Activated CD4-positive, alpha-beta T cell treated with anti-CD3 and anti-CD28 coated beads, Interleukin-2, amount 10 ng/mL, durations not matched to agents 7 days and 5 days (primary cell): ENCODE measurements around the gene C4orf51. TPM values are rescaled to one million over a fixed set of nuclear protein-coding genes. Genes with fewer than 3 reads are reported as not detected.
"Not testable (repeated sequence)": the region's sequence is repeated elsewhere in the genome, so short reads cannot be mapped to it uniquely, and the experiment has no call there.

Experiments
- CTCF ChIA-PET: fragments of 350-600 bp; sonication (Branson Sonifier 250); formaldehyde crosslinking; loops from one replicate; lab custom pipeline; 2021; ENCODE audit warnings: antibody characterized with exemption; lab: Charles Lee
- POLR2A ChIA-PET: fragments of 350-600 bp; sonication (Branson Sonifier 250); formaldehyde crosslinking; loops from one replicate; lab custom pipeline; 2021; ENCODE audit warnings: antibody characterized with exemption; lab: Charles Lee
- DNase-seq: peaks from one replicate; pipeline ENCODE4 v3.0.0-alpha.2; 2020
- H3K27ac Mint-ChIP-seq: one replicate; pipeline ENCODE4 v1.8.0; 2021; ENCODE audit warnings: mild to moderate bottlenecking, moderate library complexity, mixed read lengths
- H3K27me3 Mint-ChIP-seq: one replicate; pipeline ENCODE4 v1.8.0; 2021; ENCODE audit warnings: mixed read lengths
- H3K36me3 Mint-ChIP-seq: one replicate; pipeline ENCODE4 v1.8.0; 2021; ENCODE audit warnings: low read depth, mixed read lengths
- H3K4me1 Mint-ChIP-seq: one replicate; pipeline ENCODE4 v1.8.0; 2021; ENCODE audit warnings: mixed read lengths
- H3K4me3 Mint-ChIP-seq: one replicate; pipeline ENCODE4 v1.8.0; 2021; ENCODE audit warnings: mild to moderate bottlenecking, moderate library complexity, mixed read lengths
- H3K9me3 Mint-ChIP-seq: one replicate; pipeline ENCODE4 v1.8.0; 2021; ENCODE audit warnings: mixed read lengths
- total RNA-seq, 2 experiments: library from RNA; stranded (reverse); gene quantifications; one replicate each; pipeline ENCODE4 v1.2.3, GENCODE V29; 2021

C4orf51 gene
- total RNA-seq = not detected

DNA sequence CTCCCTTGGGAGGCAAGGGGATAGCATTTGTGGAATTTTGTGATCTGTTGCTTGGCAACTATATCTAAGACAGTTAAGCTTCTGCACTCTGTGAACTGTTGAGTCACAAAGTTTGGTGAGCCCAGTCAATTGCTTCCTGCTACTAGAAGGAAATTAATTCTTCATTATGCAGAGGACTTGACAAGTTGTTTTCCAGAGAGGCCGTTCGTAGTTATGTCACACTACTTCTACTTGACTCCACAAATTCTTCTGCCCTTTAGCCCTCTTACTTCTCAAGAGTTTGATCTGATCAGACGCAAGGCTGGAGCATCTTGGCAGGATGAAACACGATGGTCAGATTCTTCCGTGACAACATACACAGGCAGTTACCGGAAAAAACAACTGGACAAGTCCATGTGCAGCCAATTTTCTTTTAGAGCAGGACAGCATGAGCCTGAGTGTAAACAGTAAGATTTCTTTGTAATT lies at the start of gene C4orf51:
TSS of gene C4orf51 (plus strand) at position 156 of the 465 bp plus-strand sequence. CDS start at position 214, 58 bp downstream.
- H3K4me1 Mint-ChIP-seq = no peaks in the 10 kb centered on the region
- H3K4me3 Mint-ChIP-seq = no peak within 1 kb of the TSS
- peaks cover 8% of the 10 kb centered on the region for H3K27me3 Mint-ChIP-seq
- ChIA-PET CTCF (no interaction called here), POLR2A (no interaction called here)
- no peak for DNase-seq
- H3K36me3 Mint-ChIP-seq = no peaks in the 10 kb centered on the region
- peaks cover 9% of the 10 kb centered on the region for H3K9me3 Mint-ChIP-seq
- H3K27ac Mint-ChIP-seq = no peak within 1 kb of the TSS

DNA sequence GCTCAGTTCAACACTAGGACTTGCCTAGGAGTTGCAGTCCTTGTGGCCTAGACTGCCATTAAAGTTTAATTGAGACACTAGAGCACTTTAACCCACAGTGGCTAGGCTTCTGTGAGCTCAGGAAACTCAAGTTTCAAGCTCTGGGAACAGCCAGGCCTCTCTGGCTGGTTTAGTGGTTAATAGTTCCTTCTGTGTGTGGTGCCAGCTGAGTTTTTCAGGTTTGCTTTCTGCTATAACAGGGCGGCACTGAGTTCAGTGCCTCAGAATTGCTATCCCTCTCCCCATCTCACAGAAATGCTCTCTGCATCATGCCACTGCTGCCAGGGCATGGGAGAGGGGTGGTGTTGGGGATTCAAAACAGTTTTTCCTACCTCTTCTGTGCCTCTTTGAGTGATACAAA lies 44.8 kb upstream of the C4orf51 start:
- Mint-ChIP-seq H3K36me3 (peaks cover 21% of the 10 kb centered on the region), H3K4me3 (no peak overlapping the region), H3K4me1 (peaks cover 3% of the 10 kb centered on the region), H3K27ac (no peak overlapping the region), H3K9me3 (no peaks in the 10 kb centered on the region), H3K27me3 (no peaks in the 10 kb centered on the region)
- ChIA-PET CTCF (interaction anchor here (0.7 to 1.4 kb wide), 3 partner anchors 9 to 402 kb away, joined by 3 to 6 read pairs (median 3); no protein-coding TSS in a partner anchor), POLR2A (no interaction called here)
- no peak for DNase-seq

DNA sequence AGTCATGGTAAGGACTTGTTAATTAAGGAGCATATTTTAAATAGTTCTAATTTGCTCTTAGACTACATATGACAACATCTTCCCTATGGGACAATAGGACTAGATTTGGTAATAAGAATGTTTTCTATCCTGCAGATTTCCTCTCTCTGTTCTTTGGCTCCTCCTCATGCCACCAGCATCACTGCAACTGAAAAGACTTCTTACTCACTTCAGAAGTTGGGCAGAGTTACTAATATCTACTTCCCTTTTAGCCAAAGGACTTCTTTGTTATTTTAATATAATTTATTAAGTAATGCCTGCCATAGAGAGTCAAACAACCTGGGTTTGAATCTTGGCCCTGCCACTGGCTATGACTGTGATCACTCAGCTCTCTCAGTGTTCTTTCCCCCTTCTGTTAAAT lies 44.3 kb upstream of the C4orf51 start:
- no peak for DNase-seq
- Mint-ChIP-seq H3K4me1 (peaks cover 3% of the 10 kb centered on the region), H3K9me3 (no peaks in the 10 kb centered on the region), H3K27me3 (no peaks in the 10 kb centered on the region), H3K27ac (no peak overlapping the region), H3K4me3 (no peak overlapping the region), H3K36me3 (peaks cover 21% of the 10 kb centered on the region)
- CTCF ChIA-PET = interaction anchor here (1.4 kb wide), 1 partner anchor 13 kb away, joined by 6 read pairs; no protein-coding TSS in a partner anchor
- POLR2A ChIA-PET = no interaction called here

DNA sequence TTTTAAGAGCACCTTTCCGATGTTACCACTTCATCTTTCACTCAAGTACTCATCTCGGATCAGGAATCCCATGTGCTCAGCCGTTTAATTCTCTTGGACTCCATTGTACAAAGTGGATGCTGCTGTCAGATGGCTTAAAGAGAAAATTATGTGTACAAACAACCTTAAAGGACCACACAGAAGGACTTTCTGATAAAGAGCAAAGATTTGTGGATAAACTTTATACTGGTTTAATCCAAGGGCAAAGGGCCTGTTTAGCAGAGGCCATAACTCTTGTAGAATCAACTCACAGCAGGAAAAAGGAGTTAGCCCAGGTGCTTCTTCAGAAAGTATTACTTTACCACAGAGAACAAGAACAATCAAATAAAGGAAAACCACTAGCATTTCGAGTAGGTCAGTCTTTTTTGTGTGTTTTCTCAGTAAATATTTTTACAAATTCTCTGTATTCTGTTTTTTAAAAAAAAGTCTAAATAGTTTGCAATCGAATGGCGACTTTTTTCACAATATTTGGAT lies 40.7 kb upstream of the C4orf51 start:
- H3K36me3 Mint-ChIP-seq = peaks cover 15% of the 10 kb centered on the region
- ChIA-PET CTCF (no interaction called here), POLR2A (no interaction called here)
- H3K27ac Mint-ChIP-seq = no peak overlapping the region
- H3K4me3 Mint-ChIP-seq = no peak overlapping the region
- H3K4me1 Mint-ChIP-seq = peaks cover 3% of the 10 kb centered on the region
- H3K9me3 Mint-ChIP-seq = no peaks in the 10 kb centered on the region
- no peak for DNase-seq
- no peaks in the 10 kb centered on the region for H3K27me3 Mint-ChIP-seq

DNA sequence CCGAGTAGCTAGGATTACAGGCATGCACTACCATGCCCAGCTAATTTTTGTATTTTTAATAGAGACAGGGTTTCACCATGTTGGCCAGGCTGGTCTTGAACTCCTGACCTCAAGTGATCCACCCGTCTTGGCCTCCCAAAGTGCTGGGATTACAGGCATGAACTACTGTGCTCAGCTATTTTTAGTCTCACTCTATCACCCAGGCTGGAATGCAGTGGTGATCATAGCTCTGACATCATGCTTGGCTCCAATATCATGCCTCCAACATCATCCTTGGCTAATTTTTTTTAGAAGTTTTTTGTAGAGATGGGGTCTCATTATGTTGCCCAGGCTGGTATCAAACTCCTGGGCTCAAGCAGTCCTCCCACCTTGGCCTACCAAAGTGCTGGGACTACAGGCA lies 39.7 kb upstream of the C4orf51 start:
- DNase-seq, H3K9me3 Mint-ChIP-seq, H3K27ac Mint-ChIP-seq, H3K4me1 Mint-ChIP-seq, POLR2A ChIA-PET, CTCF ChIA-PET, H3K27me3 Mint-ChIP-seq, H3K4me3 Mint-ChIP-seq: not testable (repeated sequence)
- H3K36me3 Mint-ChIP-seq = peaks cover 14% of the 10 kb centered on the region

DNA sequence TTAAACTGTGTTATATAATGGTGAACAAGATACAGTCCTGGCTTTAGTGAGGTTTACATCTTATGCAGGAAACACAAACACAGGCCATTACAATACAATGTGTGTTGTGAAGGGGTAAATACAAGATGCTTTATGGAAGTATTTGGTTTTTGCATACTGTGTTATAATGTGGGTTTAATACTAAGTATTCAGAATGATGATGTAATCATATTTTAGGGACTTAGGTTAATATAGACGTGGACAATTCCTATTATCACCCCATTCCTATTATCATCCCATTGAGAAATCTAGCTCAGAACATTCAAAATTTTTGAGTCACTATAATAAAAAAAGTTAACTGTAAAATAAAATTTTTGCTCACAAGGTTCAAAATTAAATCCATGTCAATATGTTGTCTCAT lies 36.7 kb upstream of the C4orf51 start:
- H3K4me1 Mint-ChIP-seq = no peaks in the 10 kb centered on the region

DNA sequence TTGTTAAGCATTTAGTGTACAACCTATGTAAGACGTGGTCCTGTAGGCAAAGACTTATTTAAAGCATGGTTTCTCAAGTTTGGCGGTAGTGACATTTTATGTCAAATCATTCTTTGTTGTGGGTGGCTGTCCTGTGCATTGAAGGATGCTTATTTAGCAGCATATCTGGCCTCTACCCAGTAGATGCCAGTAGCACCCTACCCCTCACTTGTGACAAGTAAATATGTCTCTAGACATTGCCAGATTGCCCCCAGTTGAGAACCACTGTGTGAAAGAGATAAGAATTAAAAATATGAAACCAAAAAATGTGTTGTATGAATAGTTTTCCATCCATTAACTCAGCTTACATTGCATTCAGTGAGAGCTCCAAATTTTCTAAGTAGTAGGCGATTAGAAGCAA lies 35.2 kb upstream of the C4orf51 start:
- no peak overlapping the region for H3K27ac Mint-ChIP-seq
- no peak overlapping the region for H3K4me3 Mint-ChIP-seq
- DNase-seq = no peak
- H3K27me3 Mint-ChIP-seq = no peaks in the 10 kb centered on the region
- H3K36me3 Mint-ChIP-seq = peaks cover 13% of the 10 kb centered on the region
- H3K4me1 Mint-ChIP-seq = no peaks in the 10 kb centered on the region
- POLR2A ChIA-PET = no interaction called here
- H3K9me3 Mint-ChIP-seq = no peaks in the 10 kb centered on the region
- CTCF ChIA-PET = interaction anchor here (2.4 kb wide), 1 partner anchor 21 kb away, joined by 9 read pairs; no protein-coding TSS in a partner anchor

More for the DNA sequence above, 36.7 kb upstream of the C4orf51 start:
- Mint-ChIP-seq H3K27ac (no peak overlapping the region), H3K9me3 (no peaks in the 10 kb centered on the region), H3K36me3 (peaks cover 19% of the 10 kb centered on the region), H3K27me3 (no peaks in the 10 kb centered on the region), H3K4me3 (no peak overlapping the region)
- ChIA-PET POLR2A (no interaction called here), CTCF (interaction anchor here (1.2 to 2.4 kb wide), 2 partner anchors 14 to 20 kb away, joined by 3 to 9 read pairs; no protein-coding TSS in a partner anchor)
- no peak for DNase-seq

DNA sequence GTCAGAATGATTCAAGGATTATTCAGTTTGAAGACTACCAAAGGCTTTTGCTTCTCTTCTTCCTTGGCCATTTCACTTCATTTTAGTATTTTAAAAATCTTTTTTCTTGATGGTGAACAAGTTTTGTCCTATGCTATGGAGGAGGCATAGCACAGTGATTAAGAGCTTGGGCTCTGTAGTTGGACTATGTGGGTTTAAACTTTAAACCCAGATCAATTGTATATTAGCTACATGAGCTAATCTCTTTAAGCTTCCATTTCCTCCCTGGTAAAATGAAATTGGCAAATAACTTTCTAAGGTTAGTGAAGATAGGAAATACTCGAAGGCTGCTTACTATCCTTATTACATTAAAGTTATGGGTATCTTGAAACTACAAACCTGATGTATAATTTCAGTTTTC lies 23.8 kb upstream of the C4orf51 start:
- no peak overlapping the region for H3K4me3 Mint-ChIP-seq
- H3K4me1 Mint-ChIP-seq = no peaks in the 10 kb centered on the region
- peaks cover 63% of the 10 kb centered on the region for H3K36me3 Mint-ChIP-seq
- no peak for DNase-seq
- peaks cover 14% of the 10 kb centered on the region for H3K9me3 Mint-ChIP-seq
- H3K27ac Mint-ChIP-seq = no peak overlapping the region
- CTCF ChIA-PET = interaction anchor here (1.0 kb wide), 1 partner anchor 10 kb away, joined by 3 read pairs; no protein-coding TSS in a partner anchor
- POLR2A ChIA-PET = no interaction called here
- H3K27me3 Mint-ChIP-seq = no peaks in the 10 kb centered on the region

DNA sequence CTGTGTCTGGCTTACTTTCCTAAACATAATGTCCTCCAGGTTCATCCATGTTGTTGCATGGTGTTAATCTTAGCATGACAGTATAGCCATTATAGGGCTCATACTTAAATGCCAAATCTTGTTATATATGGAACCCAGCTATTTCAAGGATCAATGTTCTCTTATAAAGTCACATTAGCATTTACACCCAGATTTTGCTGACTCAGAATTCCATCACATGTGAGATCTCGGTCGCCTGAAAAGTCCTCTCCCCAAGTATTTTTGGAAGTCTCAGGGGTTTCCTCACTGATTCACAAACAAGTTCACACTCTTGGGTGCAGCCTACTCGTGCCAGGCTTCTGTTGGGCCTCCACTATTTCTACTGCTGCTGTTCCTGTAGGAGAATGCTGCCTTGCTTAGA lies 19.9 kb upstream of the C4orf51 start:
- no peaks in the 10 kb centered on the region for H3K4me1 Mint-ChIP-seq
- H3K27me3 Mint-ChIP-seq = no peaks in the 10 kb centered on the region
- H3K27ac Mint-ChIP-seq = no peak overlapping the region
- peaks cover 25% of the 10 kb centered on the region for H3K9me3 Mint-ChIP-seq
- ChIA-PET POLR2A (no interaction called here), CTCF (interaction anchor here (0.6 to 1.3 kb wide), 2 partner anchors 9 to 454 kb away, joined by 3 read pairs; no protein-coding TSS in a partner anchor)
- H3K36me3 Mint-ChIP-seq = peaks cover 41% of the 10 kb centered on the region
- no peak for DNase-seq
- H3K4me3 Mint-ChIP-seq = no peak overlapping the region

DNA sequence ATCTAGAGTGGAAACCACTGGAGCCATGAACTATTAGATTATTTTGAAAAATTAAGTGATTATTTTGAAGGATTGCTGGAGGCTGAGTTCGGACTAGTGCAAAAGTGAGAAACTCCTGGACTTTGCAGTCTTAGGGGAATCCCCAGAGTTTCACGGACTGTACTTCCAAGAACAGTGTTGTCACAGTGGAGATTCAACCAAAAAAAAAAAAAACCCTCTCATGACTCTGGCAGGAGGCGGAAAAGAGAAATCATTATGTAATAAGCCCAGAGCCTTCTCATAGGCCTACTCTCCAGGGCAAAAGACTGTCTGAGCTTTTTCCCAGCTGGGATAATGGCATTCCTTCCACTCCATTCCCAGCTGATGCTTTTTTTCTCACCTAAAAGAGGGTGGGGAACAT lies 16.8 kb upstream of the C4orf51 start:
- no peaks in the 10 kb centered on the region for H3K4me1 Mint-ChIP-seq
- no peak for DNase-seq
- H3K36me3 Mint-ChIP-seq = peaks cover 19% of the 10 kb centered on the region
- H3K27ac Mint-ChIP-seq = no peak overlapping the region
- no peak overlapping the region for H3K4me3 Mint-ChIP-seq
- H3K27me3 Mint-ChIP-seq = no peaks in the 10 kb centered on the region
- ChIA-PET POLR2A (no interaction called here), CTCF (no interaction called here)
- H3K9me3 Mint-ChIP-seq = peaks cover 24% of the 10 kb centered on the region

DNA sequence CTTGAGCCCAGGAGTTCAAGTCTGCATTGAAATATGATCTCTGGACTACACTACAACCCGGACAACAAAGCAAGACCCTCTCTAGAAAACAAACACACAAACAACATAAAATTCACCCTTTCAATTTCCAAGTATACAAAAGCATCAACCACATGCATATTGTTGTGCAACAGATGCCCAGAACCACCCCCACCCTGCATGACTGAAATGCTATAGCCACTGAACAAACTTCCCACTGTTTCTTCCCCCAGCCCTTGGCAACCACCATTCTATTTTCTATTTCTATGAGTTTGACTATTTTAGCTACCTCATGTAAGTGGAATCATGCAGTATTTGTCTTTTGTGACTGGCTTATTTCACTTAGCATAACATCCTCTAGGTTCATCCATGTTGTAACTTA lies 14.2 kb upstream of the C4orf51 start:
- DNase-seq = no peak
- CTCF ChIA-PET = interaction anchor here (1.2 to 1.5 kb wide), 2 partner anchors 10 to 42 kb away, joined by 3 read pairs; no protein-coding TSS in a partner anchor

DNA sequence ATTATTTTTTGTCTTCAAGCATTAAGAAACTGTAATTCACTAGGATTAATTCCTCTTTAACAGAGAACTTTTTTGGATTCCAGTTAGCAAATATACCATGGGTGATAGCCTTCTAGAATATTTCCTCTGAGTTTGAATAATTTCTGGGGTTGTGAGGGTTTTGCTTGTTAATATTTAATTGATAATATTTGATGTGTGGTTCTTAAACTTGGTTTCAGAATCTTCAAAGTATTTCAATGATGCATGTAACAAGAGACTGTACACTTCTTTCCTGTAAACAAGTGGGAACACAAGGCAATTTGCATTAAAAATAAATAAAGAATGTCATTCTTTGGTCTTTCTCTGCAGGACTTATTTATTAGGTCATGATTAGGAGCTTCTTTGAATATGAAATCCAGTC lies 9.5 kb upstream of the C4orf51 start:
- DNase-seq = no peak
- no peak overlapping the region for H3K27ac Mint-ChIP-seq
- peaks cover 4% of the 10 kb centered on the region for H3K9me3 Mint-ChIP-seq
- CTCF ChIA-PET = no interaction called here
- POLR2A ChIA-PET = interaction anchor here (0.6 to 0.9 kb wide), 2 partner anchors 57 to 370 kb away, joined by 3 to 4 read pairs; no protein-coding TSS in a partner anchor
- no peaks in the 10 kb centered on the region for H3K4me1 Mint-ChIP-seq
- no peaks in the 10 kb centered on the region for H3K36me3 Mint-ChIP-seq
- H3K4me3 Mint-ChIP-seq = no peak overlapping the region
- H3K27me3 Mint-ChIP-seq = no peaks in the 10 kb centered on the region

More for the DNA sequence above, 14.2 kb upstream of the C4orf51 start:
- Mint-ChIP-seq H3K9me3 (peaks cover 15% of the 10 kb centered on the region), H3K4me3 (no peak overlapping the region), H3K27ac (no peak overlapping the region), H3K4me1 (no peaks in the 10 kb centered on the region), H3K27me3 (no peaks in the 10 kb centered on the region), H3K36me3 (peaks cover 2% of the 10 kb centered on the region)
- POLR2A ChIA-PET = no interaction called here

DNA sequence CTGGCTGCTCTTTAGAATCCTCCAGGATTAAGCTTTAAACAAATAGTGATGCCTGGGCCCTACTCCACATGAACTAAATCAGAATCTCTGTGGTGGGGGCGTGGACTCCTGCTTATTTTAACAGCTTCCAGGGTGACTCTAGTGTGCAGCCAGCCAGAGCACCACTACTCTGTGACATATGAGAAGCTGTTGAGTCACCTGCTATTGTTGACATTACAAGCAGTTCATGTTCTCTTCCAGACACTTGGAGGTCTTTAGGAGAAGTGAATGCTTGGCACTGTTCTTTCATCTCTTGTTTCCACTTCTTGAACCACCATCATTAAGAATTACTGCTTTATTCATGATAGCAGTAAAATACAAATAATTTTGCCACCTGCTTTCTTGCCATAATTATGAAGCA lies 426 bp upstream of the C4orf51 start:
- POLR2A ChIA-PET = no interaction called here
- H3K9me3 Mint-ChIP-seq = peaks cover 7% of the 10 kb centered on the region
- H3K27me3 Mint-ChIP-seq = peaks cover 8% of the 10 kb centered on the region
- CTCF ChIA-PET = no interaction called here
- H3K4me3 Mint-ChIP-seq = no peak overlapping the region
- no peaks in the 10 kb centered on the region for H3K36me3 Mint-ChIP-seq
- no peak overlapping the region for H3K27ac Mint-ChIP-seq
- no peaks in the 10 kb centered on the region for H3K4me1 Mint-ChIP-seq
- no peak for DNase-seq
